ENCODE results near the gene FGD3. TPM values are rescaled to one million over a fixed set of nuclear protein-coding genes. Genes with fewer than 3 reads are reported as not detected.

The FGD3 gene
- polyA plus RNA-seq, 1 donor (not counting 4 experiments of a cell fraction or from before 2014, with no cell fraction given) = 0.21 TPM

- Histone ChIP-seq H3K27ac (ENCODE audit: control insufficient read depth, insufficient read depth, low read length) (no peak overlapping the region), H2AFZ (ENCODE audit: control insufficient read depth, low read length) (no peak overlapping the region), H3K36me3 (ENCODE audit: control insufficient read depth in 2 of 2, extremely low read depth in 1 of 2, insufficient read depth in 2 of 2, low read length in 2 of 2) (no peaks in the 10 kb centered on the region), H3K9ac (ENCODE audit: control insufficient read depth, extremely low read depth, insufficient read depth, low read length) (no peak overlapping the region), H3K4me3 (ENCODE audit: control insufficient read depth in 2 of 3, extremely low read depth in 1 of 3, insufficient read depth in 2 of 3, low read depth in 1 of 3, low read length in 3 of 3) (no peak overlapping the region), H3K4me2 (ENCODE audit: control insufficient read depth, extremely low read depth, insufficient read depth, low read depth, low read length) (no peak overlapping the region), H4K20me1 (ENCODE audit: control insufficient read depth, extremely low read depth, insufficient read depth, low read length) (no peaks in the 10 kb centered on the region), H3K79me2 (ENCODE audit: control insufficient read depth, insufficient read depth, low read length) (no peaks in the 10 kb centered on the region), H3K27me3 (ENCODE audit: control insufficient read depth, extremely low read depth, insufficient read depth, low read length) (no peaks in the 10 kb centered on the region), H3K4me1 (ENCODE audit: control insufficient read depth, extremely low read depth, insufficient read depth, low read length) (peaks cover 10% of the 10 kb centered on the region), H3K9me3 (ENCODE audit: control insufficient read depth, low read depth, low read length) (no peaks in the 10 kb centered on the region), H3K9me1 (ENCODE audit: control insufficient read depth, extremely low read depth, insufficient read depth, low read length) (no peaks in the 10 kb centered on the region)
- TF ChIP-seq EZH2 (IDR thresholded peaks at IDR 0.05; ENCODE audit: low read length) (no peak), CTCF (optimal IDR thresholded peaks at IDR 0.05 in 1 of 3, IDR thresholded peaks at IDR 0.05 in 1 of 3, conservative IDR thresholded peaks at IDR 0.05 in 1 of 3; ENCODE audit: extremely low read depth in 1 of 3, insufficient read depth in 2 of 3, low read length in 3 of 3) (no peak)
- DNase-seq (ENCODE audit: low read depth, low spot score) = no peak
- FAIRE-seq = no peak
- dilution Hi-C loops (cut with MboI; ENCODE audit: extremely low pct_ligation_motif_present, low sequenced_read_pairs) = no loop called here
These were observed 42.2 kb downstream of the FGD3 start for GRCh38 chr9:92989561-92989960.

GRCh38 chr9:92990461-92990860, 43.1 kb downstream of the FGD3 start:
- Histone ChIP-seq H3K79me2 (ENCODE audit: control insufficient read depth, insufficient read depth, low read length) (no peaks in the 10 kb centered on the region), H3K4me2 (ENCODE audit: control insufficient read depth, extremely low read depth, insufficient read depth, low read depth, low read length) (no peak overlapping the region)

More at GRCh38 chr9:92990461-92990860, 43.1 kb downstream of the FGD3 start:
- Histone ChIP-seq H4K20me1 (ENCODE audit: control insufficient read depth, extremely low read depth, insufficient read depth, low read length) (no peaks in the 10 kb centered on the region), H3K36me3 (ENCODE audit: control insufficient read depth in 2 of 2, extremely low read depth in 1 of 2, insufficient read depth in 2 of 2, low read length in 2 of 2) (no peaks in the 10 kb centered on the region), H3K27ac (ENCODE audit: control insufficient read depth, insufficient read depth, low read length) (no peak overlapping the region), H3K9ac (ENCODE audit: control insufficient read depth, extremely low read depth, insufficient read depth, low read length) (no peak overlapping the region), H2AFZ (ENCODE audit: control insufficient read depth, low read length) (no peak overlapping the region), H3K9me3 (ENCODE audit: control insufficient read depth, low read depth, low read length) (no peaks in the 10 kb centered on the region), H3K9me1 (ENCODE audit: control insufficient read depth, extremely low read depth, insufficient read depth, low read length) (no peaks in the 10 kb centered on the region), H3K4me3 (ENCODE audit: control insufficient read depth in 2 of 3, extremely low read depth in 1 of 3, insufficient read depth in 2 of 3, low read depth in 1 of 3, low read length in 3 of 3) (no peak overlapping the region), H3K4me1 (ENCODE audit: control insufficient read depth, extremely low read depth, insufficient read depth, low read length) (peaks cover 10% of the 10 kb centered on the region), H3K27me3 (ENCODE audit: control insufficient read depth, extremely low read depth, insufficient read depth, low read length) (no peaks in the 10 kb centered on the region)
- no peak for FAIRE-seq
- dilution Hi-C loops (cut with MboI; ENCODE audit: extremely low pct_ligation_motif_present, low sequenced_read_pairs) = no loop called here
- no peak for DNase-seq (ENCODE audit: low read depth, low spot score)
- TF ChIP-seq CTCF (optimal IDR thresholded peaks at IDR 0.05 in 1 of 3, IDR thresholded peaks at IDR 0.05 in 1 of 3, conservative IDR thresholded peaks at IDR 0.05 in 1 of 3; ENCODE audit: extremely low read depth in 1 of 3, insufficient read depth in 2 of 3, low read length in 3 of 3) = no peak
- no peak for TF ChIP-seq EZH2 (IDR thresholded peaks at IDR 0.05; ENCODE audit: low read length)

Data from keratinocyte (primary cell).